ENCODE measurements around the gene RCE1. TPM values are rescaled to one million over a fixed set of nuclear protein-coding genes. Genes with fewer than 3 reads are reported as not detected.

The RCE1 gene
- total RNA-seq, 1 experiment from 2014 or later = 17.8 TPM

GRCh38 chr11:66878474-66878873 lies 35.2 kb downstream of the RCE1 start:
- in situ Hi-C loops (cut with HindIII; ENCODE audit: low pct_unique_long_range_greater_than_20kb, low sequenced_read_pairs) = no loop called here
- no peak for DNase-seq (ENCODE audit: low read depth, low spot score)

- in situ Hi-C loops (cut with HindIII; ENCODE audit: low pct_unique_long_range_greater_than_20kb, low sequenced_read_pairs) = no loop called here
- DNase-seq (ENCODE audit: low read depth, low spot score) = no peak
Observed at GRCh38 chr11:66879000-66879399, 35.8 kb downstream of the RCE1 start.

- in situ Hi-C loops (cut with HindIII; ENCODE audit: low pct_unique_long_range_greater_than_20kb, low sequenced_read_pairs) = no loop called here
Observed at GRCh38 chr11:66879583-66879982, 36.3 kb downstream of the RCE1 start.

GRCh38 chr11:66879999-66880398 lies 36.8 kb downstream of the RCE1 start:
- DNase-seq (ENCODE audit: low read depth, low spot score) = no peak
- in situ Hi-C loops (cut with HindIII; ENCODE audit: low pct_unique_long_range_greater_than_20kb, low sequenced_read_pairs) = no loop called here

More at GRCh38 chr11:66879583-66879982, 36.3 kb downstream of the RCE1 start:
- DNase-seq (ENCODE audit: low read depth, low spot score) = no peak

GRCh38 chr11:66880496-66881450 lies 37.5 kb downstream of the RCE1 start:
- in situ Hi-C loops (cut with HindIII; ENCODE audit: low pct_unique_long_range_greater_than_20kb, low sequenced_read_pairs) = no loop called here
- no peak for DNase-seq (ENCODE audit: low read depth, low spot score)

GRCh38 chr11:66881451-66881835 lies 38.2 kb downstream of the RCE1 start:
- DNase-seq (ENCODE audit: low read depth, low spot score) = no peak
- in situ Hi-C loops (cut with HindIII; ENCODE audit: low pct_unique_long_range_greater_than_20kb, low sequenced_read_pairs) = no loop called here

GRCh38 chr11:66881927-66882452 lies 38.7 kb downstream of the RCE1 start:
- in situ Hi-C loops (cut with HindIII; ENCODE audit: low pct_unique_long_range_greater_than_20kb, low sequenced_read_pairs) = no loop called here
- no peak for DNase-seq (ENCODE audit: low read depth, low spot score)

- DNase-seq (ENCODE audit: low read depth, low spot score) = no peak
- in situ Hi-C loops (cut with HindIII; ENCODE audit: low pct_unique_long_range_greater_than_20kb, low sequenced_read_pairs) = no loop called here
Observed at GRCh38 chr11:66882561-66883015, 39.3 kb downstream of the RCE1 start.

GRCh38 chr11:66883016-66883965 lies 40.0 kb downstream of the RCE1 start:
- in situ Hi-C loops (cut with HindIII; ENCODE audit: low pct_unique_long_range_greater_than_20kb, low sequenced_read_pairs) = no loop called here

GRCh38 chr11:66884443-66884842 lies 41.2 kb downstream of the RCE1 start:
- no peak for DNase-seq (ENCODE audit: low read depth, low spot score)
- in situ Hi-C loops (cut with HindIII; ENCODE audit: low pct_unique_long_range_greater_than_20kb, low sequenced_read_pairs) = no loop called here

More at GRCh38 chr11:66883016-66883965, 40.0 kb downstream of the RCE1 start:
- peak; percentile 72 for DNase-seq (ENCODE audit: low read depth, low spot score)

GRCh38 chr11:66885469-66885868 lies 42.2 kb downstream of the RCE1 start:
- no peak for DNase-seq (ENCODE audit: low read depth, low spot score)
- in situ Hi-C loops (cut with HindIII; ENCODE audit: low pct_unique_long_range_greater_than_20kb, low sequenced_read_pairs) = no loop called here

- in situ Hi-C loops (cut with HindIII; ENCODE audit: low pct_unique_long_range_greater_than_20kb, low sequenced_read_pairs) = no loop called here
- no peak for DNase-seq (ENCODE audit: low read depth, low spot score)
Observed at GRCh38 chr11:66885950-66886440, 42.8 kb downstream of the RCE1 start.

GRCh38 chr11:66886671-66887221 lies 43.5 kb downstream of the RCE1 start:
- in situ Hi-C loops (cut with HindIII; ENCODE audit: low pct_unique_long_range_greater_than_20kb, low sequenced_read_pairs) = no loop called here
- DNase-seq (ENCODE audit: low read depth, low spot score) = no peak

GRCh38 chr11:66887526-66887925 lies 44.3 kb downstream of the RCE1 start:
- DNase-seq (ENCODE audit: low read depth, low spot score) = no peak
- in situ Hi-C loops (cut with HindIII; ENCODE audit: low pct_unique_long_range_greater_than_20kb, low sequenced_read_pairs) = no loop called here

- DNase-seq (ENCODE audit: low read depth, low spot score) = no peak
- in situ Hi-C loops (cut with HindIII; ENCODE audit: low pct_unique_long_range_greater_than_20kb, low sequenced_read_pairs) = no loop called here
Observed at GRCh38 chr11:66888282-66888681, 45.0 kb downstream of the RCE1 start.

- no peak for DNase-seq (ENCODE audit: low read depth, low spot score)
- in situ Hi-C loops (cut with HindIII; ENCODE audit: low pct_unique_long_range_greater_than_20kb, low sequenced_read_pairs) = no loop called here
Observed at GRCh38 chr11:66889960-66890359, 46.7 kb downstream of the RCE1 start.

- in situ Hi-C loops (cut with HindIII; ENCODE audit: low pct_unique_long_range_greater_than_20kb, low sequenced_read_pairs) = no loop called here
- peak; percentile 51 for DNase-seq (ENCODE audit: low read depth, low spot score)
Observed at GRCh38 chr11:66891851-66892660, 48.8 kb downstream of the RCE1 start.
